ENCODE measurements around the gene LDB2.

LDB2 gene

GRCh38 chr4:16582036-16582435, 316.4 kb downstream of the LDB2 start:
- no peaks in the 10 kb centered on the region for H3K9me3 ChIP-seq (ENCODE audit: control insufficient read depth, low read length)
- no peak overlapping the region for H3K27ac ChIP-seq (ENCODE audit: insufficient read depth, low read depth, low read length, poor library complexity, severe bottlenecking)
- no peak overlapping the region for H3K4me3 ChIP-seq (ENCODE audit: insufficient read depth, low read depth, low read length)
- H3K36me3 ChIP-seq (ENCODE audit: control insufficient read depth, insufficient read depth, low read length) = no peaks in the 10 kb centered on the region
- no peaks in the 10 kb centered on the region for H3K27me3 ChIP-seq (ENCODE audit: control insufficient read depth, insufficient read depth, low read length, poor library complexity, severe bottlenecking)
- peaks cover 9% of the 10 kb centered on the region for H3K4me1 ChIP-seq (ENCODE audit: control insufficient read depth, insufficient read depth, low read length)
- 96 to 97% methylated on average over 3 of the region's 3 CpGs for WGBS, 2 experiments

- peaks cover 9% of the 10 kb centered on the region for H3K4me1 ChIP-seq (ENCODE audit: control insufficient read depth, insufficient read depth, low read length)
- H3K27ac ChIP-seq (ENCODE audit: insufficient read depth, low read depth, low read length, poor library complexity, severe bottlenecking) = no peak overlapping the region
- H3K4me3 ChIP-seq (ENCODE audit: insufficient read depth, low read depth, low read length) = no peak overlapping the region
- no peaks in the 10 kb centered on the region for H3K36me3 ChIP-seq (ENCODE audit: control insufficient read depth, insufficient read depth, low read length)
- H3K27me3 ChIP-seq (ENCODE audit: control insufficient read depth, insufficient read depth, low read length, poor library complexity, severe bottlenecking) = no peaks in the 10 kb centered on the region
- no peaks in the 10 kb centered on the region for H3K9me3 ChIP-seq (ENCODE audit: control insufficient read depth, low read length)
- WGBS, 2 experiments = 93 to 100% methylated on average over 3 of the region's 3 CpGs
Measured at GRCh38 chr4:16581117-16581516, 317.3 kb downstream of the LDB2 start.

- H3K4me3 ChIP-seq (ENCODE audit: insufficient read depth, low read depth, low read length) = no peak overlapping the region
- no peak overlapping the region for H3K27ac ChIP-seq (ENCODE audit: insufficient read depth, low read depth, low read length, poor library complexity, severe bottlenecking)
- no peaks in the 10 kb centered on the region for H3K9me3 ChIP-seq (ENCODE audit: control insufficient read depth, low read length)
- H3K27me3 ChIP-seq (ENCODE audit: control insufficient read depth, insufficient read depth, low read length, poor library complexity, severe bottlenecking) = no peaks in the 10 kb centered on the region
- no peaks in the 10 kb centered on the region for H3K36me3 ChIP-seq (ENCODE audit: control insufficient read depth, insufficient read depth, low read length)
- H3K4me1 ChIP-seq (ENCODE audit: control insufficient read depth, insufficient read depth, low read length) = peaks cover 9% of the 10 kb centered on the region
Measured at GRCh38 chr4:16580514-16580913, 317.9 kb downstream of the LDB2 start.

- H3K27ac ChIP-seq (ENCODE audit: insufficient read depth, low read depth, low read length, poor library complexity, severe bottlenecking) = no peak overlapping the region
- WGBS, 2 experiments = 47 to 59% methylated on average over 3 of the region's 3 CpGs
- H3K36me3 ChIP-seq (ENCODE audit: control insufficient read depth, insufficient read depth, low read length) = no peaks in the 10 kb centered on the region
- H3K4me1 ChIP-seq (ENCODE audit: control insufficient read depth, insufficient read depth, low read length) = peaks cover 9% of the 10 kb centered on the region
- H3K9me3 ChIP-seq (ENCODE audit: control insufficient read depth, low read length) = no peaks in the 10 kb centered on the region
- H3K4me3 ChIP-seq (ENCODE audit: insufficient read depth, low read depth, low read length) = no peak overlapping the region
- no peaks in the 10 kb centered on the region for H3K27me3 ChIP-seq (ENCODE audit: control insufficient read depth, insufficient read depth, low read length, poor library complexity, severe bottlenecking)
Measured at GRCh38 chr4:16579866-16580265, 318.6 kb downstream of the LDB2 start.

- Histone ChIP-seq H3K27ac (ENCODE audit: insufficient read depth, low read depth, low read length, poor library complexity, severe bottlenecking) (no peak overlapping the region), H3K9me3 (ENCODE audit: control insufficient read depth, low read length) (no peaks in the 10 kb centered on the region), H3K4me1 (ENCODE audit: control insufficient read depth, insufficient read depth, low read length) (peaks cover 9% of the 10 kb centered on the region), H3K4me3 (ENCODE audit: insufficient read depth, low read depth, low read length) (no peak overlapping the region), H3K36me3 (ENCODE audit: control insufficient read depth, insufficient read depth, low read length) (no peaks in the 10 kb centered on the region), H3K27me3 (ENCODE audit: control insufficient read depth, insufficient read depth, low read length, poor library complexity, severe bottlenecking) (no peaks in the 10 kb centered on the region)
- 95 to 100% methylated on average over 1 to 2 of the region's 3 CpGs for WGBS, 2 experiments
Measured at GRCh38 chr4:16577177-16577576, 321.3 kb downstream of the LDB2 start.

GRCh38 chr4:16574981-16575380, 323.5 kb downstream of the LDB2 start:
- 100% methylated on average over 1 of the region's 2 CpGs for WGBS, 2 experiments
- no peaks in the 10 kb centered on the region for H3K27me3 ChIP-seq (ENCODE audit: control insufficient read depth, insufficient read depth, low read length, poor library complexity, severe bottlenecking)
- H3K9me3 ChIP-seq (ENCODE audit: control insufficient read depth, low read length) = no peaks in the 10 kb centered on the region

GRCh38 chr4:16573739-16574138, 324.7 kb downstream of the LDB2 start:
- H3K4me3 ChIP-seq (ENCODE audit: insufficient read depth, low read depth, low read length) = no peak overlapping the region
- H3K9me3 ChIP-seq (ENCODE audit: control insufficient read depth, low read length) = no peaks in the 10 kb centered on the region
- H3K36me3 ChIP-seq (ENCODE audit: control insufficient read depth, insufficient read depth, low read length) = no peaks in the 10 kb centered on the region
- H3K27me3 ChIP-seq (ENCODE audit: control insufficient read depth, insufficient read depth, low read length, poor library complexity, severe bottlenecking) = no peaks in the 10 kb centered on the region
- 93 to 94% methylated on average over 5 of the region's 5 CpGs for WGBS, 2 experiments
- no peaks in the 10 kb centered on the region for H3K4me1 ChIP-seq (ENCODE audit: control insufficient read depth, insufficient read depth, low read length)
- H3K27ac ChIP-seq (ENCODE audit: insufficient read depth, low read depth, low read length, poor library complexity, severe bottlenecking) = no peak overlapping the region

More at GRCh38 chr4:16574981-16575380, 323.5 kb downstream of the LDB2 start:
- H3K4me1 ChIP-seq (ENCODE audit: control insufficient read depth, insufficient read depth, low read length) = no peaks in the 10 kb centered on the region
- no peak overlapping the region for H3K4me3 ChIP-seq (ENCODE audit: insufficient read depth, low read depth, low read length)
- no peak overlapping the region for H3K27ac ChIP-seq (ENCODE audit: insufficient read depth, low read depth, low read length, poor library complexity, severe bottlenecking)
- H3K36me3 ChIP-seq (ENCODE audit: control insufficient read depth, insufficient read depth, low read length) = no peaks in the 10 kb centered on the region

- Histone ChIP-seq H3K4me3 (ENCODE audit: insufficient read depth, low read depth, low read length) (no peak overlapping the region), H3K9me3 (ENCODE audit: control insufficient read depth, low read length) (no peaks in the 10 kb centered on the region)
- 96 to 97% methylated on average over 4 of the region's 4 CpGs for WGBS, 2 experiments
Measured at GRCh38 chr4:16573206-16573605, 325.2 kb downstream of the LDB2 start.

GRCh38 chr4:16572631-16573030, 325.8 kb downstream of the LDB2 start:
- no peaks in the 10 kb centered on the region for H3K36me3 ChIP-seq (ENCODE audit: control insufficient read depth, insufficient read depth, low read length)
- H3K9me3 ChIP-seq (ENCODE audit: control insufficient read depth, low read length) = no peaks in the 10 kb centered on the region
- WGBS, 2 experiments = 93 to 94% methylated on average over 4 of the region's 4 CpGs
- H3K4me1 ChIP-seq (ENCODE audit: control insufficient read depth, insufficient read depth, low read length) = no peaks in the 10 kb centered on the region
- H3K27ac ChIP-seq (ENCODE audit: insufficient read depth, low read depth, low read length, poor library complexity, severe bottlenecking) = no peak overlapping the region
- H3K4me3 ChIP-seq (ENCODE audit: insufficient read depth, low read depth, low read length) = no peak overlapping the region
- H3K27me3 ChIP-seq (ENCODE audit: control insufficient read depth, insufficient read depth, low read length, poor library complexity, severe bottlenecking) = no peaks in the 10 kb centered on the region

More at GRCh38 chr4:16573206-16573605, 325.2 kb downstream of the LDB2 start:
- no peak overlapping the region for H3K27ac ChIP-seq (ENCODE audit: insufficient read depth, low read depth, low read length, poor library complexity, severe bottlenecking)
- H3K27me3 ChIP-seq (ENCODE audit: control insufficient read depth, insufficient read depth, low read length, poor library complexity, severe bottlenecking) = no peaks in the 10 kb centered on the region
- H3K4me1 ChIP-seq (ENCODE audit: control insufficient read depth, insufficient read depth, low read length) = no peaks in the 10 kb centered on the region
- no peaks in the 10 kb centered on the region for H3K36me3 ChIP-seq (ENCODE audit: control insufficient read depth, insufficient read depth, low read length)

- Histone ChIP-seq H3K9me3 (ENCODE audit: control insufficient read depth, low read length) (no peaks in the 10 kb centered on the region), H3K27ac (ENCODE audit: insufficient read depth, low read depth, low read length, poor library complexity, severe bottlenecking) (no peak overlapping the region), H3K4me1 (ENCODE audit: control insufficient read depth, insufficient read depth, low read length) (no peaks in the 10 kb centered on the region), H3K27me3 (ENCODE audit: control insufficient read depth, insufficient read depth, low read length, poor library complexity, severe bottlenecking) (no peaks in the 10 kb centered on the region), H3K4me3 (ENCODE audit: insufficient read depth, low read depth, low read length) (no peak overlapping the region), H3K36me3 (ENCODE audit: control insufficient read depth, insufficient read depth, low read length) (no peaks in the 10 kb centered on the region)
- 93 to 95% methylated on average over 3 of the region's 3 CpGs for WGBS, 2 experiments
Measured at GRCh38 chr4:16572161-16572560, 326.3 kb downstream of the LDB2 start.

GRCh38 chr4:16569790-16570189, 328.7 kb downstream of the LDB2 start:
- Histone ChIP-seq H3K27ac (ENCODE audit: insufficient read depth, low read depth, low read length, poor library complexity, severe bottlenecking) (no peak overlapping the region), H3K4me1 (ENCODE audit: control insufficient read depth, insufficient read depth, low read length) (no peaks in the 10 kb centered on the region), H3K36me3 (ENCODE audit: control insufficient read depth, insufficient read depth, low read length) (no peaks in the 10 kb centered on the region), H3K4me3 (ENCODE audit: insufficient read depth, low read depth, low read length) (no peak overlapping the region), H3K27me3 (ENCODE audit: control insufficient read depth, insufficient read depth, low read length, poor library complexity, severe bottlenecking) (no peaks in the 10 kb centered on the region), H3K9me3 (ENCODE audit: control insufficient read depth, low read length) (no peaks in the 10 kb centered on the region)
- 98 to 100% methylated on average over 2 of the region's 2 CpGs for WGBS, 2 experiments
